Measurements from ENCODE around the gene TIMM50.

The TIMM50 gene

GRCh38 chr19:39539165-39539517 is 58.5 kb downstream of the TIMM50 start:
- no peak for DNase-seq

GRCh38 chr19:39539518-39540332 is 59.1 kb downstream of the TIMM50 start, which contains the start of gene EID2:
EID2 (minus strand) TSS chr19:39540161; CDS start chr19:39540079, 82 bp downstream.
- DNase-seq = peak; percentile 98

- no peak for DNase-seq
These were observed 59.7 kb downstream of the TIMM50 start for GRCh38 chr19:39540333-39540673.
